Activated B cell treated with CpG ODN at 0.5 μM for 24 hours (primary cell): ENCODE measurements around the gene WDR86. TPM values are rescaled to one million over a fixed set of nuclear protein-coding genes. Genes with fewer than 3 reads are reported as not detected.

Source experiments
- ATAC-seq: fragments of 200-7000 bp; cut with Tn5 transposase; one replicate; pipeline ENCODE4 v1.10.0; 2021; ENCODE audit warnings: low read depth, mild to moderate bottlenecking, moderate library complexity
- CTCF ChIA-PET: fragments of 350-600 bp; sonication (Branson Sonifier 250); formaldehyde crosslinking; loops from one replicate; lab custom pipeline; 2021; ENCODE audit warnings: antibody characterized with exemption; lab: Charles Lee
- POLR2A ChIA-PET: fragments of 350-600 bp; sonication (Branson Sonifier 250); formaldehyde crosslinking; loops from one replicate; lab custom pipeline; 2021; ENCODE audit warnings: antibody characterized with exemption; lab: Charles Lee
- DNase-seq: peaks from one replicate; pipeline ENCODE4 v3.0.0; 2022
- H3K27ac Mint-ChIP-seq: one replicate; pipeline ENCODE4 v1.8.0; 2020; ENCODE audit warnings: mixed read lengths
- H3K27me3 Mint-ChIP-seq: one replicate; pipeline ENCODE4 v1.8.0; 2021; ENCODE audit warnings: mixed read lengths
- H3K36me3 Mint-ChIP-seq: one replicate; pipeline ENCODE4 v1.8.0; 2021; ENCODE audit warnings: low read depth, mixed read lengths
- H3K4me1 Mint-ChIP-seq: one replicate; pipeline ENCODE4 v1.8.0; 2021; ENCODE audit warnings: mixed read lengths
- H3K4me3 Mint-ChIP-seq: one replicate; pipeline ENCODE4 v1.8.0; 2020; ENCODE audit warnings: mild to moderate bottlenecking, mixed read lengths
- H3K9me3 Mint-ChIP-seq: one replicate; pipeline ENCODE4 v1.8.0; 2020; ENCODE audit warnings: mixed read lengths
- intact Hi-C: fragments of 100-400 bp; cut with micrococcal nuclease; formaldehyde crosslinking; loops from one replicate; pipeline ENCODE4 v1.15.1; 2024
- total RNA-seq: library from RNA; stranded (reverse); gene quantifications from 2 replicates; pipeline ENCODE4 v1.2.3, GENCODE V29; 2022
- TF ChIP-seq, protein P1 (sequence below): fragments of 200-600 bp; IDR thresholded peaks from one replicate; pipeline ENCODE4 v1.8.0; 2022; ENCODE audit warnings: antibody characterized with exemption, mild to moderate bottlenecking

Gene WDR86
- total RNA-seq, 1 donor from 2014 or later = 0.33 TPM

DNA sequence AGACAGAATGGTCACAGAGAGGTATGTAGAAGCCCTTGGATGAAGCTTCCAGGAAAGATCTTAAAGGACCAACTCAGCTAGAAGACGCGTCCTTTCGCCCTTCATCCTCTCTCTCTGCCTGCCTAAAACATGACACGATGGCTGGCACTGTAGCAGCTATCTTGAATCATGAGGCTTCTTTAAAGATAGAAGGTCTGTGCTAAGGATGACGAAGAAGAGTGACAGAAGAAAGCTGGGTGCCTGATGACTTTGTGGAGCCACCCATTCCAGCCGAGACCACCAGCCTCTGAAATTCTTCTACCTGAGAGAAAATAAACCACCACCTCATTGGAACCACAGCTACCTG, 25.5 kb downstream of the WDR86 start:
- peaks cover 2% of the 10 kb centered on the region for H3K27me3 Mint-ChIP-seq
- DNase-seq = peak; percentile 6
- H3K4me3 Mint-ChIP-seq = no peak overlapping the region
- no peak overlapping the region for H3K27ac Mint-ChIP-seq
- no peaks in the 10 kb centered on the region for H3K9me3 Mint-ChIP-seq
- TF ChIP-seq, protein P1, sequence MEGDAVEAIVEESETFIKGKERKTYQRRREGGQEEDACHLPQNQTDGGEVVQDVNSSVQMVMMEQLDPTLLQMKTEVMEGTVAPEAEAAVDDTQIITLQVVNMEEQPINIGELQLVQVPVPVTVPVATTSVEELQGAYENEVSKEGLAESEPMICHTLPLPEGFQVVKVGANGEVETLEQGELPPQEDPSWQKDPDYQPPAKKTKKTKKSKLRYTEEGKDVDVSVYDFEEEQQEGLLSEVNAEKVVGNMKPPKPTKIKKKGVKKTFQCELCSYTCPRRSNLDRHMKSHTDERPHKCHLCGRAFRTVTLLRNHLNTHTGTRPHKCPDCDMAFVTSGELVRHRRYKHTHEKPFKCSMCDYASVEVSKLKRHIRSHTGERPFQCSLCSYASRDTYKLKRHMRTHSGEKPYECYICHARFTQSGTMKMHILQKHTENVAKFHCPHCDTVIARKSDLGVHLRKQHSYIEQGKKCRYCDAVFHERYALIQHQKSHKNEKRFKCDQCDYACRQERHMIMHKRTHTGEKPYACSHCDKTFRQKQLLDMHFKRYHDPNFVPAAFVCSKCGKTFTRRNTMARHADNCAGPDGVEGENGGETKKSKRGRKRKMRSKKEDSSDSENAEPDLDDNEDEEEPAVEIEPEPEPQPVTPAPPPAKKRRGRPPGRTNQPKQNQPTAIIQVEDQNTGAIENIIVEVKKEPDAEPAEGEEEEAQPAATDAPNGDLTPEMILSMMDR = no peak
- ChIA-PET CTCF (no interaction called here), POLR2A (no interaction called here)
- H3K36me3 Mint-ChIP-seq = no peaks in the 10 kb centered on the region
- ATAC-seq = no peak
- intact Hi-C loops = loop anchor here (5.0 kb wide), 1 partner anchor 63 kb away; no protein-coding TSS in a partner anchor
- H3K4me1 Mint-ChIP-seq = peaks cover 24% of the 10 kb centered on the region

DNA sequence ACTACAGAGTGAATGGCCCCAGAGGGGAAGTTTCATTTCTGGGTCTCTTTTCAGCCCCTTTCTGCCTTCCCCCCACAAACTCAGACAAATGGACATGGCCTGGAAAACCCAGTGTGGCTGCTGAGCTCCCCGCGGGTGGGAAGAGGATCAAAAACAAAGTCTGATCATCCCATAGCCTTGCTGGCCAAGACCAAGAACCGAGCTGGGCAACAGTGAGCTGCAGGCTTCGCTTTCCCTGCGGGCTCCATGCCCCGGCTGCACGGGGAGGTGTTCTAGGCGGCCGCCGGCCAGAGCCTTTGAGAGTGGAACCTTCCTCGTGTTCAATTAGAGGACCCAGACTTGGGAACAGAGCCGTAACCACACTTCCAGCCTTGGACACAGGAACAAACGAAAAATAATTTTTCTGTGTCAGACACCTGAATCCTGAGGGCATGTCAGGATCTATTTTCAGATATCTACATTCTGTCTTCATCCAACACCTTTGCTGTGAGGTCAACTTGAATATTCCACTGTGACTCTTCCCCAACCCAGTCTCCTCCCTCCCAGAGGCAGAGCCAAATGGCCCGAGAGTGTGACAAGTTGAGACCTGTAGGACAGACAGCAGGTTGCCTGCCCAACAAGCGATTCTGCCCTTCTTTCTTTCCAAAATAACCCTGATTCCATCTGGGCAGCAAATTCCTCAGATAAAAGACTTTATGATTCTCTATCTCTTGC, 26.0 kb downstream of the WDR86 start:
- peaks cover 26% of the 10 kb centered on the region for H3K4me1 Mint-ChIP-seq
- POLR2A ChIA-PET = no interaction called here
- peaks cover 5% of the 10 kb centered on the region for H3K36me3 Mint-ChIP-seq
- H3K27me3 Mint-ChIP-seq = peaks cover 2% of the 10 kb centered on the region
- intact Hi-C loops = loop anchor here (5.0 kb wide), 1 partner anchor 64 kb away; no protein-coding TSS in a partner anchor
- no peak overlapping the region for H3K4me3 Mint-ChIP-seq
- no peak for ATAC-seq
- CTCF ChIA-PET = no interaction called here
- no peak overlapping the region for H3K27ac Mint-ChIP-seq
- DNase-seq = peak; percentile 12
- H3K9me3 Mint-ChIP-seq = no peaks in the 10 kb centered on the region
- TF ChIP-seq, protein P1 = no peak

DNA sequence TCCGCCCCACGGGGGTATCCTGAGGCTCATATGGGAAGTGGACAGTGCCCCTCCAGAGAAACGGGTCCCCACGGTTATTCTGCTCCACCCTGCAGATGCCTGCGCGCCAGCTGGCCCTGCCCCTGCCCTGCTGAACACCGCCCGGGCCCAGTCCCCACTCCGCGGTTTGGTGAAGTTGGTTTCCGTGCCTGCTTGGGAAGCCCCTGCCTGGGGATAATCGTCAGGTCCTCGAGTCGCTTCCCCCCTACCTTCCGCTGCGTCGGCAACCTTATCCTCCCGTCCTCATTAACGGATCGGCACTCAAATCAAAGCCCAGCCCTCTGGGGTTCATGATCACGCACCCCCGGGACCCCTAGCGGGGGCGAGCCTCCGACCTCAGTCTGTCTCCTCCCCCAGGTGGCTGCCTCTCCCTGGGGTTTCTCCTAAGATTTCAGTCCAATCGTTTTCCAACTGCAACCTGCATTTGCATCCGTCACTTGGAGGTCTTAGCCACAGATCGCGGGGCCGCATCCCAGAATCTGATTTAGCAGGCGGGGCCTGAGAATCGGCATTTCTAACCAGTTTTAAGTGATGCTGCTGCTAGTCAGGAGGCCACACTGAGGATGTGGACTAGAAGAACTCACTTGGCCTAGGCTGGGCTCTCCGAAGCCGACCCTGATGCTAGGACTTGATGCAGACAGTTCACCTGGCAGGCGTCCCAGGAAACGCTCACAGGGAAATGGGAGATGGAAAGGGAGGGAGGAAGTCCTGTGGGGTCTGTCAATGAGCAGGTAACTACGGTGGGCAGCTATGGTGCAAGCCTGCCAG, 27.6 kb downstream of the WDR86 start:
- no peaks in the 10 kb centered on the region for H3K9me3 Mint-ChIP-seq
- intact Hi-C loops = loop anchor here (5.0 kb wide), 1 partner anchor 65 kb away; no protein-coding TSS in a partner anchor
- CTCF ChIA-PET = no interaction called here
- POLR2A ChIA-PET = interaction anchor here (0.8 to 1.2 kb wide), 3 partner anchors 8 to 18 kb away, joined by 3 read pairs; no protein-coding TSS in a partner anchor
- no peak overlapping the region for H3K27ac Mint-ChIP-seq
- no peak for DNase-seq
- peaks cover 2% of the 10 kb centered on the region for H3K27me3 Mint-ChIP-seq
- peak overlapping the region; percentile 75 for H3K4me3 Mint-ChIP-seq
- peak; percentile 25 for ATAC-seq
- H3K36me3 Mint-ChIP-seq = peaks cover 20% of the 10 kb centered on the region
- peaks cover 26% of the 10 kb centered on the region for H3K4me1 Mint-ChIP-seq
- TF ChIP-seq, protein P1 = no peak

DNA sequence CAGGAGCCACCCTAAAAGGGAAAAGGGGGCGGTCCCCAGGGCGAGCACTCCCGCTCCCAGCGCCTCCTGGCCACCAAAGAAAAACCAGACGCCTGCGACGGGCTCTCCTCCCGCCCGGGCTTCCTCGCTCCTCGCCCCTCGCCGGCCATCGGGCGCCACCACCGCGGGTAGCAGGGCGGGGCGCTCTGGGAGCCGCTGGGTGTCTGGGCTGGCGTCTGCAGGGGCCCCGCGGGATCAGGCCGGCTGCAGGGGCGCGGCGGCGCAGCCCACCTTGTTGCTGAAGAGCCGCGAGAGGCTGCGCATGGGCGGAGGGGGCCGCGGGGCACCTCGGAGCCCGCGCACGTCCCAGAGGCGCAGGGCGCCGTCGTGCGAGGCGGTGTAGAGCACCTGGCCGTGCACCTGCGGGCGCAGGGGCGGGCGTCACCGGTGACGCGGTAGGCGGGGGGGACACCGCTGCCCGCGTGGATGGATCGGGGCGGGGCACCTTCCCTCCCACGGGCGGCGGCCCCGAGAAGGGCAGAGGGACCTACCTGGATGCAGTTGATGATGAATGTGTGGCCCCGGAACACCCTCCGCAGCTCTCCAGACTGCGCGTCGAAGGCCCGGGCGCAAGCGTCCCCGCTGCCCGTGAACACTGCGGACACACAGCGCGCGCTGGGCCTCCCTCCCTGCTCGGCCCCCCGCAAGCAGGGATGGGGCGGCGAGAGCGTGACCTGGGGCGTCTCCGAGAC, 28.3 kb downstream of the WDR86 start:
- Mint-ChIP-seq H3K27me3 (peaks cover 2% of the 10 kb centered on the region), H3K36me3 (peaks cover 27% of the 10 kb centered on the region), H3K4me3 (peak overlapping the region; percentile 83), H3K9me3 (no peaks in the 10 kb centered on the region), H3K27ac (peak overlapping the region; percentile 61), H3K4me1 (peaks cover 26% of the 10 kb centered on the region)
- POLR2A ChIA-PET = interaction anchor here (0.8 to 1.2 kb wide), 3 partner anchors 8 to 19 kb away, joined by 3 read pairs; no protein-coding TSS in a partner anchor
- DNase-seq (peak; percentile 57), ATAC-seq (peak; percentile 78)
- CTCF ChIA-PET = interaction anchor here (1.2 kb wide), 1 partner anchor 66 kb away, joined by 4 read pairs; no protein-coding TSS in a partner anchor
- TF ChIP-seq, protein P1 = no peak
- intact Hi-C loops = loop anchor here (1.0 to 5.0 kb wide), 5 partner anchors 13 to 251 kb away; no protein-coding TSS in a partner anchor
